OCI-LY3 (cell line): Measurements from ENCODE around the gene COX15.
"Not testable (repeated sequence)": the region's sequence is repeated elsewhere in the genome, so short reads cannot be mapped to it uniquely, and the experiment has no call there.

Experiments used
- H2AFZ ChIP-seq: fragments of 200-600, 300-600 bp; shearing (Covaris generic); 2 replicates; pipeline ENCODE4 v1.6.0; 2014; ENCODE audit warnings: antibody characterized with exemption, low read depth, low read length
- H3K27ac ChIP-seq: fragments of 200-600, 300-600 bp; sonication (generic); 2 replicates; pipeline ENCODE4 v1.5.1; 2014; ENCODE audit warnings: mild to moderate bottlenecking, low read length, moderate library complexity, mixed read lengths
- H3K27me3 ChIP-seq: fragments of 200-600, 300-600 bp; sonication (generic); 2 replicates; pipeline ENCODE4 v1.6.1; 2014; ENCODE audit warnings: low read depth, low read length, mixed read lengths
- H3K36me3 ChIP-seq: fragments of 200-600, 300-600 bp; sonication (generic); replicated peaks from 2 replicates; pipeline ENCODE3; 2014; ENCODE audit warnings: low read depth, low read length, mixed read lengths
- H3K4me1 ChIP-seq: fragments of 300-600, 200-600 bp; sonication (generic); 2 replicates; pipeline ENCODE4 v1.6.1; 2014; ENCODE audit warnings: low read length, mixed read lengths
- H3K4me2 ChIP-seq: fragments of 200-600, 300-600 bp; sonication (generic); 2 replicates; pipeline ENCODE4 v1.6.1; 2014; ENCODE audit warnings: low read length, mixed read lengths
- H3K4me3 ChIP-seq: fragments of 300-600, 200-600 bp; sonication (generic); 2 replicates; pipeline ENCODE4 v1.5.1; 2014; ENCODE audit warnings: antibody characterized with exemption, mild to moderate bottlenecking, low read length, moderate library complexity
- H3K79me2 ChIP-seq: fragments of 300-600, 200-600 bp; shearing (Covaris generic); 2 replicates; pipeline ENCODE4 v1.6.1; 2014; ENCODE audit warnings: mild to moderate bottlenecking, low read length, mixed read lengths
- H3K9ac ChIP-seq: fragments of 300-600, 200-600 bp; shearing (Covaris generic); 2 replicates; pipeline ENCODE4 v1.6.0; 2014; ENCODE audit warnings: mild to moderate bottlenecking, low read length, moderate library complexity
- H3K9me3 ChIP-seq: fragments of 200-600, 300-600 bp; shearing (Covaris generic); 2 replicates; pipeline ENCODE4 v1.6.1; 2014; ENCODE audit warnings: low read length, mixed read lengths; ENCODE audit not compliant: insufficient read depth
- H4K20me1 ChIP-seq: fragments of 200-600, 300-600 bp; sonication (generic); 2 replicates; pipeline ENCODE4 v1.6.1; 2016; ENCODE audit warnings: low read length, mixed read lengths; ENCODE audit not compliant: insufficient read depth
- EZH2phosphoT487 ChIP-seq: fragments of 200-600 bp; shearing (Covaris generic); IDR thresholded peaks from 2 replicates; pipeline ENCODE4 v1.6.1; 2018; ENCODE audit warnings: antibody characterized with exemption, mixed run types, low read depth
- TF ChIP-seq, protein P1 (sequence below): fragments of 200-600, 300-600 bp; sonication (generic); IDR thresholded peaks from 2 replicates; pipeline ENCODE4 v1.5.1; 2014; ENCODE audit warnings: antibody characterized with exemption, low read length, low read depth

The COX15 gene

DNA sequence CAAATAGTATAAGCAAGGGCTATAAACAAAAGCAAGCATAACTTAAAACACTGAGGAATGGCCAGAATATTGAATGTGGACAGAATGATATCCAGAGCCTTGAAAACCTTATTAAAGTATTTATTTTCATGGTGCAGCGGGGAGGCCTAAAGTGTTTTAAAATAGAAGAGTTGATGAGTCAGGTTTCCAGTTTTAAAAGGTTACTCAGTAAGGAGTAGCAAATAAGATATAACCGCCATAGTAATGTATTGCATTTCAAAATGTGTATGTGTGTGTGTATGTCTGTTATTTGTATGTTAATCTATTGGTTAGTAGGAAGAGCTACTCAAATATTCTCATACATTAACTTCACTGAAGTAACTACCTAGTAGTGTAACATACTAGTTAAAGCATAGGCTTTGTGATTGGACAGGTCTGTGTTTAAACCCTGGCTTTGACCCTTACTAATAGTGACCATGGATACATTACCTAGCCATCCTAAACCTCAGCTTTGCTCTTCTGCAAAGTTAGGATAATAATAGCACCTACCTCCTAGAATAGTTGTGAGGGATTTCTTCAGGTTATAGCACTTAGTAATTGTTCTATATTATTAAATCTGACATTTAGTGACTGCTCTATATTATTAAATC is 17.0 kb upstream of the COX15 start:
- no peak overlapping the region for H2AFZ ChIP-seq
- H3K27ac ChIP-seq: no peak overlapping the region
- H3K27me3 ChIP-seq: no peaks in the 10 kb centered on the region
- H4K20me1 ChIP-seq: no peaks in the 10 kb centered on the region
- no peak overlapping the region for H3K4me2 ChIP-seq
- no peaks in the 10 kb centered on the region for H3K79me2 ChIP-seq
- no peak overlapping the region for H3K9ac ChIP-seq
- TF ChIP-seq, protein P1, sequence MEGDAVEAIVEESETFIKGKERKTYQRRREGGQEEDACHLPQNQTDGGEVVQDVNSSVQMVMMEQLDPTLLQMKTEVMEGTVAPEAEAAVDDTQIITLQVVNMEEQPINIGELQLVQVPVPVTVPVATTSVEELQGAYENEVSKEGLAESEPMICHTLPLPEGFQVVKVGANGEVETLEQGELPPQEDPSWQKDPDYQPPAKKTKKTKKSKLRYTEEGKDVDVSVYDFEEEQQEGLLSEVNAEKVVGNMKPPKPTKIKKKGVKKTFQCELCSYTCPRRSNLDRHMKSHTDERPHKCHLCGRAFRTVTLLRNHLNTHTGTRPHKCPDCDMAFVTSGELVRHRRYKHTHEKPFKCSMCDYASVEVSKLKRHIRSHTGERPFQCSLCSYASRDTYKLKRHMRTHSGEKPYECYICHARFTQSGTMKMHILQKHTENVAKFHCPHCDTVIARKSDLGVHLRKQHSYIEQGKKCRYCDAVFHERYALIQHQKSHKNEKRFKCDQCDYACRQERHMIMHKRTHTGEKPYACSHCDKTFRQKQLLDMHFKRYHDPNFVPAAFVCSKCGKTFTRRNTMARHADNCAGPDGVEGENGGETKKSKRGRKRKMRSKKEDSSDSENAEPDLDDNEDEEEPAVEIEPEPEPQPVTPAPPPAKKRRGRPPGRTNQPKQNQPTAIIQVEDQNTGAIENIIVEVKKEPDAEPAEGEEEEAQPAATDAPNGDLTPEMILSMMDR: no peak
- TF ChIP-seq EZH2phosphoT487: no peak
- H3K4me3 ChIP-seq: no peak overlapping the region
- H3K9me3 ChIP-seq: no peaks in the 10 kb centered on the region
- H3K36me3 ChIP-seq: peaks cover 15% of the 10 kb centered on the region
- no peaks in the 10 kb centered on the region for H3K4me1 ChIP-seq

DNA sequence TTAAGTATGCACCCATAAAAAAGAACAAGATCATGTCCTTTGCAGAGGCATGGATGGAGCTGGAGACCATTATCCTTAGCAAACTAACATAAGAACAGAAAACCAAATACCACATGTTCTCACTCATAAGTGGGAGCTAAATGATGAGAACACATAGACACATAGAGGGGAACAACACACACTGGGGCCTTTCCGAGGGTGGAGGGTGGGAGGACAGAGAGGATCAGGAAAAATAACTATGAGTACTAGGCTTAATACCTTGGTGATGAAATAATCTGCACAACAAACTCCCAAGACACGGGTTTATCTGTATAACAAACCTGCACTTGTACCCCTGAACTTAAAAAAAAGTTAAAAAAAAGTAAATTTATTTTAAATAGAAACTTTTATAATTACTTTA is 14.2 kb upstream of the COX15 start:
- H3K9me3 ChIP-seq: not testable (repeated sequence)

DNA sequence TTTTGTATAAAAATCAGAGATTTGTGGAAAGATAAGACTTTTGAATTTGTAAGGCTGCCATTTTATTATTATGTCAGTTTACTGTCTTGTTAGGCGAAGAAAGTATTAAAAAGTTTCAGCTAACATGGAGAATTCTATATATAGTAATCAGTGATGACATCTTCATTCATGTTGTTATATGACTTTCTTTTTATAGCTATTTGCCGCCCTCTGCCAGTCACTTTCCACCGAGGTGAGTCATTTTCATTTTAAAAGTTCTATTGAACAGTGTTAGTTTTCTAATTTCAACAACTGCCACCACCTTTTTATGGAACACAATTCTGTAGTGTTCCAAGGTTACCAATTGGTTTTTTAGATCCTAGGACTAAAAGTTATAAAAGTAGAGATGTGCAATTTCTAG is 11.9 kb upstream of the COX15 start:
- Histone ChIP-seq H3K4me1 (no peaks in the 10 kb centered on the region), H3K27me3 (no peaks in the 10 kb centered on the region), H2AFZ (no peak overlapping the region), H4K20me1 (no peaks in the 10 kb centered on the region), H3K4me3 (no peak overlapping the region), H3K9me3 (no peaks in the 10 kb centered on the region), H3K9ac (no peak overlapping the region), H3K27ac (no peak overlapping the region), H3K79me2 (no peaks in the 10 kb centered on the region; the same call in 1 of the 2 replicates), H3K36me3 (peaks cover 53% of the 10 kb centered on the region), H3K4me2 (no peak overlapping the region)
- no peak for TF ChIP-seq EZH2phosphoT487
- TF ChIP-seq, protein P1: no peak

More for the DNA sequence above, 14.2 kb upstream of the COX15 start:
- not testable (repeated sequence) for H3K9ac ChIP-seq, H2AFZ ChIP-seq, H3K4me2 ChIP-seq, H3K4me3 ChIP-seq, H3K27me3 ChIP-seq, H4K20me1 ChIP-seq, H3K4me1 ChIP-seq, H3K79me2 ChIP-seq, H3K27ac ChIP-seq
- H3K36me3 ChIP-seq: peaks cover 30% of the 10 kb centered on the region

DNA sequence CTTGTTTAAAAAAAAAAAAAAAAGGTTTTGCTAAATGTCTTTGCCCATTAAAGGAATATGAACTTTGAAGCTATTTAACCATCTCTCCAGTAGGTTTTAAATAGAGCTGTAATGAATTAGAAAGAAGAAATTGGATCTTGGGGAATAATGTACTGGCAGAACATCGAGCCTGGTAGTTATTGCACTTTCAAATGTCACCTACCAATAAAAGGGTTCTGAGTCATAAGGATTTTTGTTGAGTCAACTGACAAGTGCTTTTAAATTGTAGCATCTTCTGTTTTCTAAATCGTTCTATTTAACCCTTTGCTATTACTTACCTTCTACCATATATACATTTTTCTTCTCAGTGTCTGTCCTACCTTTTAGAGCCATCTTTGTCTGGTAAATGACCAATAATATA is 10.8 kb upstream of the COX15 start:
- TF ChIP-seq EZH2phosphoT487: no peak
- TF ChIP-seq, protein P1: no peak
- no peak overlapping the region for H3K27ac ChIP-seq
- H3K9ac ChIP-seq: no peak overlapping the region
- H3K27me3 ChIP-seq: no peaks in the 10 kb centered on the region
- peaks cover 60% of the 10 kb centered on the region for H3K36me3 ChIP-seq
- H2AFZ ChIP-seq: no peak overlapping the region
- H3K4me2 ChIP-seq: no peak overlapping the region
- no peaks in the 10 kb centered on the region for H4K20me1 ChIP-seq
- H3K4me1 ChIP-seq: no peaks in the 10 kb centered on the region
- H3K4me3 ChIP-seq: no peak overlapping the region
- no peaks in the 10 kb centered on the region for H3K9me3 ChIP-seq
- no peaks in the 10 kb centered on the region; the same call in 1 of the 2 replicates for H3K79me2 ChIP-seq
